SHP77 (cell line): ENCODE data around the gene PANK4.

Experiments
- DNase-seq, 2 experiments: peaks; one replicate each; lab custom pipeline; 2025; lab: John Stamatoyannopoulos, UW

The PANK4 gene

DNA sequence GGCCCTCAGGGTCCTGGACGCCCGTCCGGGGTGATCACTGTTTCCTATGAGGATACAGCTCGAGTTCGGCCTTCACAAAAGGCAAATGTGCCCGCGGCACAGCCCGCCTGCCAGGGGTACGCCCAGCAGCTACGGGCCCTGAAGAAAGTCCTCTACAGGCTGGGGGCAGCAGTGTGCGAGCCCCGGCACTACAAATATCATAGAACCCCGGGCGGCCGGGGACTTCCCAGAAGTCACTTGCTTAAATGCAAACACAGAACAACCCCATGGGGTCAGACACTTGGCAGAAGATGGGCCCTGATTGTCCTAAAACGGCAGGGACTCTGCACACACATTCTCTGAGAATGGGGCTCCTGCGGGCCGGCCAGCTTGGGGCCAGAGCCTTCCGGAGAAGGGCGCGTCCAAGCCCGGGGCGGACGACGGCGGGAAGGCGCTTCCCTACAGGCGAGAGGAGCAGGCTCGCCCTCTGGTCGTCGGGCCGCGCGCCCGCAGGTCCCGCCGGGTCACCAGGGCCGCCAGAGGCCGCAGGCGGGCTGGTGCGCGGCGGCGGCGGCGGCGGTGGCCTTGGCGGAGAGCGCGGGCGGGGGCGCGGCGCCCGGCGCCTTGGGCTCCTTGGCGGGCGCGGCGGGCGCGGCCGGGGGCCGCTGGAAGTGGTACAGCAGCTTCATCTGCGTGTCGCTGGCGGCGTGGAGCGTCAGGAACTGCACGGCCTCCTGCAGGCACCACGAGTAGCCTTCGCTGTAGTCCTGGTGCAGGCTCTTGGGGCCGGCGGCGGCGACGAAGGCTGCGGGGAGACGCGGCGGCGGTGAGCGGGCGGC, 2.8 kb upstream of the PANK4 start:
- no peak for DNase-seq

DNA sequence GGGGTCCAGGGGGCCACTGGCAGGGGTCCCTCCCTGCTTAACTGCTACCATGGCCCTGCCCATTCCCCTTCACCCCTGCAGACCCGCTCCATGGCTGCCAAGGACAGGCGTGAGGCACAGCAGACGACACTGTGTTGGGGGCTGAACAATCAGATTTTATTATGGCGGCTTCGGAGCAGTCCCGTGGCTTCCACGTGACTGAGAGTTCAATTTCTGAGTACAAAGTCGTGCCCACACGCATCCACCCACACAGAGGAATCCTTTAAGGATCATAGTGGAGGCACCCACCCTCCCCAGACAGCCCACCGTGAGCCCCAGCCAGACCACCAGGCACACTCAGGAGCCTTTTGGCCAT, 2.2 kb upstream of the PANK4 start:
- no peak for DNase-seq

DNA sequence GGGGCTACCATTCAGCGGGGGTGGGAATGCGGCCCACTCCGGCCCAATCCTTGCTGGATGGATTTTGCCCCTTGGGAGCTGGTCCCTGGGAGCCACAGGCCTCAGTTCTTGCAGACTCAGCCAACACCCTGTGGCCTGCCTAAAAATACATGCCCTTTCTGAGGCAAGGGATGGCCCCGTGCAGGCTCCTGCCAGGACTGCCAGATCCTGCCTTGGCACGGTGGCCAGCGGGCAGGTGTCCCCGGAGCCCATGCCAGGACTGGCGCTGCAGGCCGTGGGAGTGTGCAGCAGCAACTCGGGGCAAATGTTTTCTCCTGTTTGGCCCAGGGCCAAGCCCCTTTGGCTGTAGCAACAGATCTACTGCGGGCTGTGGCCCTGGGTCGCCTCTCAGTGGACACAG, 1.6 kb upstream of the PANK4 start:
- no peak for DNase-seq

- DNase-seq: no peak
Measured at GRCh38 chr1:2527556-2527860, 1.1 kb upstream of the PANK4 start.

DNA sequence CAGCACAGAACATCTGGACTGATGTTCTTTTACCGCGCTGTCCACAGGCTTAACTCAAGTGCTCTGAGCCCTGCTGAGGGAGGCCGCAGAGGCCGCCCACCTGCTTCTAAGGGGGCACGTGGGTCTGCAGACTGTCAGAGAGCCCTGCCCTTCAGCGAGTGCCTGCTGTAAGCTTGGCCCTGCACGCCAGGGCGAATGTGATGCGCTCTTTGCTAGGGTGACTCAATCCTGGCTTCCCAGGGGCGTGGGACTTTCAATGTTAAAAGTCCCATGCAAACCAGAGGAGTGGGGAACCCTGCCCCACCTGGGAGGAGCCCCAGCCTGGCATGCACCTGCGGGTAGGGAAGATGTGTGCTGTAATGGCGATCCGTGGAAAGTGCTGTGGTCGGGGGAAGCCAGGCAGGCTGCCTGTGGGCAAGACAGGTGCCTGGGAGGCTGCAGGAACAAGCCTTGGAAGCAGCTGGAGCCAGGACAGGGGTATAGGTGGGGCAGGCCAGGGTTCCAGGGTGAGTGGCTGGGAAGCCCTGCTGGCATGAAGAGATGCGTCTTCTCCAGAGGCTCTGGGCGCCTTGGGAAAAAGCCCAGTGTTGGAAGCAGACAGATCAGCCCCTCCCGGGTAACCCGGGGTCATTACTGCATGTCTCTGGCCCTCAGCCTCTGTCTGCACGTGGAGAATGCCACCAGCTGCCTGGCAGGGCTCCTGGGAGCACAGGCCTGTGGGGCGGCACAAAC, 594 bp upstream of the PANK4 start:
- DNase-seq: peak in 1 of 2 experiments; percentile 39

DNA sequence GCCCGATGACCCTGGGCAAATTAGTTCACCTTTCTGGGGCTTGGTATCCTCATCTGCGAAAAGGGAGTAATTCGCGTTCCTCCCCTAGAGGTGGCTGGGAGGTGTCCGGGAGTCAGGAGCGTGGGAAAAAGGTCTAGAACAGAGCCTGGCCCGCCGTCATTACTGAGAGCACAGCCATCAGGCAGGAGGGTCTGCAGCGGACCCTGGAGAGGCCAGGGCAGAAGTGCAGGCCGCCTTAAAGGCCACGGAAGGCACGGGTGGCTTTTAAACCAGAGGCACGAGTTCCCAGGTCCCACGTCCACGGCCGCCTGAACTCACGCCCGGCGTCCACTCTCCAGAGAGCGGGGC, 850 bp downstream of the PANK4 start:
- DNase-seq: no peak

DNA sequence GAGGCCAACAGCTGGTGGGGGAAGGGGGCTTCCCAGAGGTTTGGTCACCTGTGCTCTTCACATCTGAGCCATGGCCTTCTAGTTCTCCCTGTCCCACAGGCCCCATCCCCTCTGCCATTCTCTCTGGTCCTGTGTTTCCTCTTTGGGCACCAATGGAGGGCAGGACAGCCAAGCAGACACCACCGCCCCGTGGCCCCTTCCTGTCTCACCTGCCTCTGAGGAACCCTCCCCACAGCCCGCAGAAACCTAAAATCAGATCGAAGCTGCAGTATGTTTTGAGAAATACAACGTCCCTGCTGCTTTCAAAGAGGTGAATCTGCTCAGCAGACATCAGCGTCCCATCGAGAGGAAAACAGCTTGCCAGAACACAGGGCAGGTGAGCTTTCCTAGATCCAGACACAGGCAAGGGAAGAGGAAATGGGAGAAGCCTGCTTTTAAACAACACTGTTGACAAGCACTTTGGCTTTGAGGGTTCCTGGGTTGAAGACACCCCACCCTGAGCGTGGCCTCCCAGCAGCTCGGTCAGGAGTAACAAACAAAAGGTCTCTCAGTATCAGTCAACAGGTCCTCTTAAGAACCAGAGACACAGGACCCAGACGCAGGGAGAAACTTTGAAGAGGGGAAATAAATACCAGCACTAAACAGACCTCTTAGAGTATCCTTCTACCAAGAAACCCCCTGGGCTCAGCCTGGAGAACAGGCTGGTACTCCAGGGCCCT, 2.3 kb downstream of the PANK4 start:
- no peak for DNase-seq

- no peak for DNase-seq
Measured at GRCh38 chr1:2523191-2523890, 3.1 kb downstream of the PANK4 start.

DNA sequence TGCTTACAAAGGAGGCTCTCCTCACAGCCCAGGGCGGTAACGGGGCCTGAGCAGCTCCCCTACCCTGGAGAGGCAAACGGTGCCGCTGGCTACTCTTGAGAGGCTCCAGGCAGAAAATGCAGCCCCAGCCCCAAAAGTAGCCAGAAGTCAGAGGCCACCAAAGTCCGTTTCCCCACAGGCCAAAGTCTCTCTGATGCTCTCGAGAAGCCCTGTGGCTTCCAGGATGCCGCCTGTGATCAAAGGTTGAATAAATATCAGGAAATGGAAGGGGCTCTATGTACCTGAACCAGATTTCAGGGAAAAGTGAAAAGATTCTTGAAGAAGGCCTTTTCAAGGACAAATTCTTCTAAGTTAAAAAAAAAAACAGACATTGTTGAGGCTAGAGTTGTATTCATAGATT, 4.2 kb downstream of the PANK4 start:
- no peak for DNase-seq

- DNase-seq: no peak
Measured at GRCh38 chr1:2520806-2521205, 5.6 kb downstream of the PANK4 start.

- DNase-seq: no peak
Measured at GRCh38 chr1:2520206-2520605, 6.2 kb downstream of the PANK4 start.

DNA sequence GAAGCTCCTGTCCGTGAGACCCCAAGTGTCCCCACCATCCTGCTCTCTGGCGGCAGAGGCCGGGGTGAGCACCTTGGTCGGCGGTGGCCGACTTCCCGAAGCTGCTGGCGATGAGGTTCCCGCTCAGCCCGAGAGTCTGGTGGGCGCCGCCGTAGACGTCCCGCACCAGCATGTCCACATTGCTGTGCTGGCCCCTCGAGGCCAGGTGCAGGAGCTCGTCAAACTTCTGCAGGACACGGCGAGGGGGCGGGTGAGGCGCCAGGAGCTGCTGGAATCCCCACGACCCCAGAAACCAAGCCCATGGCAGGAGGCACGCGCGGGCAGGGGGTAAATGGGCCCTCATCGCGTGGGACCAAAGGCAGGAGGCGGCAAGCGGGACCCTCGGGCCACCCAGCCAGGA, 6.7 kb downstream of the PANK4 start:
- DNase-seq: no peak

DNA sequence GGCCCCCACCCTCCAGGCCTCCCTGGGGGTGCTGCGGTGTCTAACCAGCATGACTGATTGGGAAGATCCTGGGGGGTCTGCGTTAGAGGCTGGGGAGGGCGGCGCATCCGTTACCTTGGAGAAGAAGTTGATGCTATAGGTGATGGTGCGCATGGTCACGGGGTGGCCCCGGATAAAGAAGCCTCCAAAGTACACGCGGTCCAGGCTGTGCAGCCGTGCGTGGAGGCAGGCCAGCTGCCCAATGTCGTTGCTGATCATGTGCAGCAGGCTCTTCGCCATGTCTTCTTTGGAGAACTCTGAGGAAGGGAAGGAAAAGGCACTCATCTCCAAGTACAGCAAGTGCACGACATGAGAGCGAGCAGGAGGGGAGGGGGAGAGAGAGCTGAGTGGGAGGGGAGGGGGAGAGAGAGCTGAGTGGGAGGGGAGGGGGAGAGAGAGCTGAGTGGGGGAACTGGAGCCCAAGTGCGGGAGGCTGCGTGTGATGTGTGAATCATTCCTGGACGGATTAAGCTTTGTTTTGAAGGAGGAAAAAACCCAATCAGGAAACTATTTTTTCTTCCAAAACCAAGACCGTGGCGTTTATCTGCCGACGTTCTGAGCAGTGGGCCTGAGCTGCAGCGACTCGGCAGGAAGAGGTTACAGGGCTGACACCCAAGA, 7.2 kb downstream of the PANK4 start:
- no peak for DNase-seq

DNA sequence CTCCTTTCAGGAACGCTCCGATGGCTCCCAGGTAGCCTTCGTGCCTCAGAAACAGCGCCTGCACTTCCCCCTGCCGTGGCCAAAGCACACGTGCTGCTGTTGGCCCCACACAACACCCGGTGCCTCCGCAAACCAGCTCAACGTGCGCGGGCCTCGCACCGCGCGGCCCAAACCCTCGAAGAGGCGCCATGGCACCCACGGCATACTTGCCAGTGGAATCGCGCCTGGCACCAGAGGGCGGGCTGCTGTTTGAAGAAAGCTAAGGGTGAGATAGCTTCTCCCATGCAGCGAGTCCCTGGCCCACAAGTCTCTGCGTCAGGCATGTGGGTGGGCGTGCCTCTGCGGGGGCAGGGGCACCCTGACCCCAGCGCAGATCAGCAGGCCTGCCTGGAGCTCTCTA, 7.9 kb downstream of the PANK4 start:
- DNase-seq: no peak

DNA sequence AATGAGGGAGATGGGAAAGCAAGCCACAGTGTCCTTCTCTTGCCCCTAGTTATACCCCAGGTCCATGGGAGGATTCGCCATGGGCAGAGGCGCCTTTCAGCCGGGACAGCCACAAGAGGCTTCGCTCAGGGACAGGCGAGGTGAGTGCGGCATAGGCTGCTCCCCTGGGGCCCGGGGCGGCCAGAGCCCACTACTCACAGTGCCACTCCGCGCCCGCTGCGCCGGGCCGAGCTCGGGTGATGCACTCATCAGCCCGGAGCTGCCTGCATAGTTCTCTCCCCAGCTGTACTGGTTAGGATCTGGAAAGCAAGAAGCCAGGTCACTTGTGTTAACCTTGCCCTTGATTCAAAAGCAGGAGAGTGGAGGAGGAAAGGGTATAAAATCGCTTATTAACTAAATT, 8.4 kb downstream of the PANK4 start:
- DNase-seq: no peak

DNA sequence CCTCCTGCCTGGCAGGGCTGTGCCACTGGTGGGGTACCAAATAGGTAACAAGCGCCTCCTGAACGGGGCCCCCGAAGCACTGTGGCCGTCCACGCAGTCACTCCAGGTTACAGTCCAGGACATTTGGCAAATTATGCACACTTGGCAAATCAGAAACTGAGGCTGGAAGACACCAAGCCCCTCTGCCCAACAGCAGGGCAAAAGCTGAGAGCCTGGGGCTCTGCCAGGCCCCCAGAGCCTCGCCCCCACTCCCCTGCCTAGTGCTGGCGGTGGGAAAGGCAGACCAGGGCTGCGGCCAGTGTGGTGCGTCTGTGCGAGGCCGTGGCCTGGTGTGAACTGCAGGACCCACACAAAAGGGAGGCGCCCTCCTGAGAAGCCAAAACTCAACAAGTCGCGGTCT, 9.4 kb downstream of the PANK4 start:
- no peak for DNase-seq

- DNase-seq: no peak
Measured at GRCh38 chr1:2516124-2516523, 10.3 kb downstream of the PANK4 start.

DNA sequence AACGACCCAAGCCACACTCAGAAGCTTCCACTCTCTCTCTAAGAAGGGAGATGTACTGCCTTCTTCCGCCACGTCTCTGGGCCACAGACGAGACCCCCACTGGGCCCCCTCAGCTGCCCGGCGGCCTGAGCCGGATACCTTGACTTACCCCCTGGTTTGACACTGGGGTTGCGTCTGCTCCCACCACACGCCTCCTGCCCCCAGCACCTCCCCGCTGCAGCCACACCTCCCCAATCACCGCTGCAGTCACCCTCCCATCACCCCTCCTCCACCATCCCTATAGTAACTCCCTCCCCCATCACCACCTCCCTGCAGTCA, 10.7 kb downstream of the PANK4 start:
- no peak for DNase-seq

GRCh38 chr1:2514863-2515762, 11.3 kb downstream of the PANK4 start:
- DNase-seq: no peak

GRCh38 chr1:2513939-2514652, 12.3 kb downstream of the PANK4 start:
- no peak for DNase-seq
